GM04503 (cell line): ENCODE data around the gene NCOA1.
A peak's percentile ranks its signal among the peaks of the same experiment; 100 is the strongest.

ENCODE experiments used
- DNase-seq: peaks from one replicate; pipeline ENCODE4 v3.0.0-alpha.2; 2012; ENCODE audit warnings: low read depth

NCOA1 gene

DNA sequence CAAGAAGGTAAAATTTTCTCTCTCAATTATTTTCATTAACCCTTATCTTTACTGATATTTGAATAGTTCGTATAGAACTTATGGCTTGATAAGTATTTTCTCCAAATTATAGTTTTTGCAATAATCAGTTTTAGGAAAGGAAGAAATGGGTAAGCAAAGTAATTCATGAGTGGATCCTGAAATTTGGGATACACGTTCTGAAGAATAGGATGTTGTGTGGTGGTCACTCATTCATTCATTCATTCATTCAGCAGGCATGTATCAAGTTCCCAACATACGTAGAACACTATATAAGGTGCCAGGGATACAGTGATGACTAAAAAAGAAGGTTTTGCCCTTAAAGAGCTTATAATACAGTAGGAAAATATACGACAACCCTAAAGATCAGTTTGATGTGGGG is 206.7 kb downstream of the NCOA1 start:
- no peak for DNase-seq

DNA sequence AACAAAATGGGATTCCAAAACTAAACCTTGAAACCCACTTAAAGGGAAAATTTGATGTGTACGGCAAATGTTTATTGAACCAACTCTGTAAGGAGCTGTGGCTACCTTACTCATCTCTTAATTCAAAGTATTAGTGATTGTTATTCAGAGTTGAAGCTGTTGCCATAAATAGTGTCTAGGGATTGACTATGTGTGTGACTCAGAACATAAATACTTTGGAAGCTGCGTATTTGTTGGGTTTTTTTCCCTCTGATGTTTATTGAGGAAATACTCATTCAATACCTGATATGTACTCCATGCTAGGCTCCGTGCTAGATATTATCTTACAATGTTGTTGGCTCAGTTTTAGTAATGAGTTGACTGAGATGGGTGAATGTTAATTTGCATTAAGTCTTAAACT is 211.7 kb downstream of the NCOA1 start:
- DNase-seq: peak; percentile 79

DNA sequence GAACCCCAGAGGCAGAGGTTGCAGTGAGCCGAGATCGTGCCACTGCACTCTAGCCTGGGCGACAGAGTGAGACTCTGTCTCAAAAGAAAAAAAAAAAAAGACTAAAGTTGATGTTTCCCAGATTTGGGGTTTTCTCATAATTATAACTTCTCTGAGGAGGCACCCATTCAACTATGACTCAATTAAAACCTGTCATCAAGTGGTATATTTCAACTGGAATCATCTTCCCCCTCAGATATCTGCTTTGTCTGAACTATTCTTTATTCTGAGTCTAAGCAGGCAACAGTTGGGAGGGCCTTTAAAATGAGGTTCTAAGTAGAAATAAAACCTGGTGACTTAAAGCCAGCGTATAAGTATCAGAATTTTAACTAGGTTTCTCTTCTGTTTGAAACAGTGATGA is 213.6 kb downstream of the NCOA1 start:
- DNase-seq: no peak

DNA sequence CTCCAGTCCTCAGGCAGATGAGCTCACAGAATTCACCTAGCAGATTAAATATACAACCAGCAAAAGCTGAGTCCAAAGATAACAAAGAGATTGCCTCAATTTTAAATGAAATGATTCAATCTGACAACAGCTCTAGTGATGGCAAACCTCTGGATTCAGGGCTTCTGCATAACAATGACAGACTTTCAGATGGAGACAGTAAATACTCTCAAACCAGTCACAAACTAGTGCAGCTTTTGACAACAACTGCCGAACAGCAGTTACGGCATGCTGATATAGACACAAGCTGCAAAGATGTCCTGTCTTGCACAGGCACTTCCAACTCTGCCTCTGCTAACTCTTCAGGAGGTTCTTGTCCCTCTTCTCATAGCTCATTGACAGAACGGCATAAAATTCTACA is 216.1 kb downstream of the NCOA1 start:
- no peak for DNase-seq

- DNase-seq: no peak
Observed at GRCh38 chr2:24708537-24709152, 217.6 kb downstream of the NCOA1 start.

DNA sequence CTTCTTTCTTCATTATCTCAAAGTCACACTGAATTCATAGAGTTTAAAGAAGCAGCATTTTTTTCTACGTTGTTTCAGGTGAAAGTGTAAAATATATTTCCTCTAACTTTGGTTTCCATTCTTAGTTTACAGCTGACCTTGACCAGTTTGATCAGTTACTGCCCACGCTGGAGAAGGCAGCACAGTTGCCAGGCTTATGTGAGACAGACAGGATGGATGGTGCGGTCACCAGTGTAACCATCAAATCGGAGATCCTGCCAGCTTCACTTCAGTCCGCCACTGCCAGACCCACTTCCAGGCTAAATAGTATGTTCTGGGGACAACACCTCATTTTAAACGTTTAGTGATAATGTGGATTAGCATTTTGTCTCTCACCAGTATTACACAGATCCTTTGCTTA is 219.8 kb downstream of the NCOA1 start:
- DNase-seq: no peak

DNA sequence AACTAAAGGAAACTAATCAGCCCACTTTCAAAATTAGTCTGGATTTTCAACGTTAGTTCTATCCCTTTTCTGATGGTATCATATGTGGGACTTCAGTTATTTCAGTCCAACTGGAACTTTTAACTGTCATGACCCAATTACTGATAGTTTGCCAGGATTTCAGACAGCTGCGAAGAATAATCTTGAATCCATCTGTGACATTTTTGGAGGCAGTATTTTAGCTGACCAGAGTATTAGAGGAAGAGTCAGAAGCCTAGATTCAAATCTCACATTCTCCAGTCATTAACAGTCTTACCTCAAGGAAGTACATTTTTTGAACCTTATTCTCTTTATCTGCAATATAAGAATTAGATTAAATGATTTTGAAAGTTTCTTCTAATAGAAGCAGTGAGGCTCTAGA is 220.8 kb downstream of the NCOA1 start:
- DNase-seq: no peak

- no peak for DNase-seq
Observed at GRCh38 chr2:24712296-24712695, 221.2 kb downstream of the NCOA1 start.

- DNase-seq: no peak
Observed at GRCh38 chr2:24717263-24717951, 226.4 kb downstream of the NCOA1 start.

- no peak for DNase-seq
Observed at GRCh38 chr2:24720310-24720709, 229.3 kb downstream of the NCOA1 start.

DNA sequence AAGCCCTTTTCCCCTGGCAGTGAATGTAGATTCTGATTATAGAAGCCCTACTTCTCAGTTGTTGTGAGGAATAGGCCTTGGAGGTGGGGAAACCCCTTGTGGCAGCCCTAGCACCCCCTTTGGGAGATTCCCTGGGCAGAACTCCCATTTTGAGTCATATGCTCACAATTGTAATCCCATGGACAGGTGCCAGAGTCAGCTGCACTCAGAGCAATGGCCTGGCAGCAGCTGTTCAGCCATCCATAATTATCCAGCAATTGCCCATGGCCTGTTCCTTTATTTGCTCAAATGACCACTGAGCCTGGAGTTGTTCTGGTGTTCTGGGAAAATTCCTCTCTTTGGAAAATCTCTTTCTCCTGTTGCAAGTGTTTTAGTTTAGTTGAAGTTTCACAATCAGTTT is 230.4 kb downstream of the NCOA1 start:
- peak; percentile 61 for DNase-seq

DNA sequence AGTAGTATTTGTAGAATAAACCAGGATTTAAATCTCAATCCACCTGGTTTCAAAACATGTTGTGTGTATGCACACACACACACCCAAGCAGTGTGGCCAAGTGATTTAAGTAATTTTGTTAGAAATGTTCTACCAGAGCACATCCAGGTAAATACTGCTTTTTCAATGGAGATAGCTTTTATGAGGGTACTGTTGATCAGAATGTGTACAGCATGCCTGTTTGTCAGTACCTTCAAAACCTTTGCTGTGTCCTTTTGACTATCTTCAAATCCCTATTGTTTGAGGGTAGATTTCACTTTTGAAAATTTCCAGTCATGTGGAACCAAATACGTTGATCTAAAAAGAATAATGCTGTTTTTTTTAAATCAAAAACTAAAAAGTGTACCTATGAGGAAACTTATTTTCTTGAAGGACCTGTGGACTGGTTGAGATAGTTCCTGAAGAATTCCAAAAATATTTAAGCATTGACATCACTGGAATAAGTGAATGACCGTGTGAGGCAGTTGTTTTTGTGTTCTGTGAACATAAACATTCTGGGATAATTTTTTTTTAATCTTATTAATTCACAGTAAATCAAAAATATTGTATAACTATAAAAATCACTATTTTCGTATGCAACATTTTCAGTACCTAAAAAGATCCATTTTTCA is 231.2 kb downstream of the NCOA1 start:
- DNase-seq: no peak

- no peak for DNase-seq
Observed at GRCh38 chr2:24723191-24723590, 232.1 kb downstream of the NCOA1 start.

DNA sequence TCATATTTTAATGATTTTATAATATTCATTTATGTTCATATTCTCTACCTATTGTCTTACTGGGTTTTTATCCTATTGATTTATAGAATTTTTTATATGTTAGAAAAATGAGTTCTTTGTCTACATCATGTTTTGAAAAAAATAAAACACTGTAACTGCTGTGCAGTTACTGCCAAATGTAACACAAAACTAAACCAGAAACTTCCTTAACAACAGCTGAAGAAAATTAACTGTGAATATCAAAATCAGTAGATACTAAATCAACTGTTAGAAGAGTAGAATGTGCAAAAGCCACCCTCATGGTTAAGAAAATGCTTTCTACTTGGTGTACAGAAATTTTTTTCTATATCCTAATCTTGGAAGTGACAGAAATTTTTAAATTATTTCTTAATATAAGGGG is 232.6 kb downstream of the NCOA1 start:
- DNase-seq: no peak

GRCh38 chr2:24724111-24724775 is 233.2 kb downstream of the NCOA1 start:
- DNase-seq: no peak

DNA sequence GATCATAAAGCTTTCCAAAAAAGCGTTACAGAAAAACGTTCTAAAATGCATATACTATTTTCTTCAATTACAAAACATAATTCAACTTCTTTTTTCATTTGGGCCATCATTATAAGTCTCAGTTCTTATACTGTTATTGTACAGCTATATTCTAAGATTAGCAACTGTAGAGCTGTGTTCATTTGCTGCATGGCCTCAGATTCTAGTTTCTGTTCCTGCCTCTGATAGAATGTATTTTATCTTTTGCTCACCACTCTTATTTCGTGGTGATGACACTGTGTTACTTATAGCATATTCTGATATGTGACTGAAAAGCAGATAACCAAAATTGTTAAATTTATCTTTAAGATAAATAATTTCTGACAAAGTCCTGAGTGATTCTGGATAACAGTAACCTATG is 234.9 kb downstream of the NCOA1 start:
- no peak for DNase-seq

GRCh38 chr2:24730481-24730880 is 239.4 kb downstream of the NCOA1 start:
- no peak for DNase-seq

GRCh38 chr2:24731040-24731439 is 240.0 kb downstream of the NCOA1 start:
- DNase-seq: no peak

DNA sequence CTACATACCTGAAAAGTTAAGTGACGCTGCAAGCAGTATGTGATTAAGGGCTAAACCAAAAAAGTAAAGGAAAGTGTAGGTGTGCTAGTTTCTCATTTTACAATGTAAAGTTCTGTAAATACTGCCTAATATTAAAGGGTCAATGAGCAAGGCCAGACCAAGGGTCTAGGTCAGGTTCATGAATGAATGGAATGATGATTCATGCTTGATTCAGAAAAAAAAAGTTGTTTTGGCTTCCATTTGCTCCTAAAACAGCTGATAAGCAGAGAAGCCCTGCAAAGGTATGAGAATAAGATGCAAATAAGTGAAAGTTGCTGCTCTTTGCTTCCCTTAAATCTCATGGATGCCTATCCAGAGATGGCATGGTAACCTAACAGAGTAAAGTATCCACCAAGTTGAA is 240.9 kb downstream of the NCOA1 start:
- DNase-seq: no peak

DNA sequence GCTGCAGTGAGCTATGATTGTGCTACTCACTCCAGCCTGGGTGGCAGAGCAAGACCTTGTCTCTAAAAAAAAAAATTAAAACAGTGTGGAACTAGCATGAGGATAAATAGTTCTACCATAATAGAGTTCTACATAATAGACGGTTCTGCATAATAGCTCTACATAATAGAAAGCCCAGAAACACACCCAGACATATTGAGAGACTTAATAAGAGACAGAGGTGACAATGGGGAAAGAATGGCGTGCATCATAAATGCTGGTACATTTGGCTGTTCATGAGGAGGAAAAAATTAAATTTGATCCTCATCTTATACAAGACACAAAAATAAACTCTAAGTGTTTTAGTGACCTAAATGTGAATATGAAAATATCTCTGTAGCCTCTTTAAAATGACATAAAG is 243.7 kb downstream of the NCOA1 start:
- DNase-seq: no peak

DNA sequence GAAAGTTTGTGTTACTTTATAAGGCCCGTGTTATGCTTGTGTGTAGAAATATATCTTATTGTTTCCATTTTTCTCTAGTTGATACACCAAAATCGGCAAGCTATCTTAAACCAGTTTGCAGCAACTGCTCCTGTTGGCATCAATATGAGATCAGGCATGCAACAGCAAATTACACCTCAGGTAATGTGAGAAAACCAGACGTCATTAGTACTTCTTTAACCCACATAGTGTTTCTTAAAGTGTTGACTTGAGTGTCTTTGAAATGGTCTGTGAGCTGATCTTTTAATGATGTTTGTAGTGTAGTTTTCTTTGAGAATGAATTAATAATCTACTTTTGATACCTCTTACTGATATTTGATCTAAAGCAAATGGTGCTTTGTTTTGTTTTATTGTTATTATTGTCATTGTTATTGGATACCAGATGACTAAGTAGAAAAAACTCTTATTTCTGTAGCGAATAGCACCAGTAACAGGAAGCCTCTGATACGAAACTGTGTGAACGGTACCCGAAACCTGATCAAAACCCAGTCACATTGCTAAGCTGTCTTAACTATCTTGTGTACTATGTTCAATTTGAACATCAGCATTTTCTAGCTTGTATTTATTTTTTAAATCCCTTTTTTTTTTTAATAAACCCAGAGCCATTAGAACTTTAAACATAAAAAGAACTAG is 248.4 kb downstream of the NCOA1 start:
- DNase-seq: no peak

DNA sequence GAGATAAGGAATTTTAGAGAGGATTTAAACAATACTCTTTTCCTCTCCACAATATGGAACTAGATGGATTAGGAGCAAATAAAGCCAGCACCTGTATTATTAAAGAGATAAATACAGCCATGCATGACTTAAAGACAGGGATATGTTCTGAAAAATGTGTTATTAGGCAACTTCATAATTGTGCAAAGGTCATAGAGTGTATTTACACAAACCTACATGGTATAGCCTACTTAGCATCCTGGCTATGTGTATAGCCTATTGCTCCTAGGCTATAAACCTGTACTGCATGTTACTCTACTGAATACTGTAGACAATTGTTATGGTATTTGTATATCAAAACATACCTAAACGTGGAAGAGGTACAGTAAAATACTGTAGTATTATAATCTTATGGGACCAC is 249.1 kb downstream of the NCOA1 start:
- DNase-seq: no peak

- DNase-seq: no peak
Observed at GRCh38 chr2:24742730-24743129, 251.7 kb downstream of the NCOA1 start.
